ENCODE data around the gene IRF2.

The IRF2 gene

GRCh38 chr4:184474263-184475095, at the start of gene IRF2:
TSS of gene IRF2 (minus strand) at chr4:184474550. CDS start at chr4:184429064, 45,486 bp downstream.
- peak; percentile 81 for DNase-seq

GRCh38 chr4:184515606-184516005, 41.3 kb upstream of the IRF2 start:
- no peak for DNase-seq

- DNase-seq = no peak
These were observed 40.0 kb upstream of the IRF2 start for GRCh38 chr4:184514121-184514988.

- DNase-seq = no peak
These were observed 39.4 kb upstream of the IRF2 start for GRCh38 chr4:184513802-184514120.

- no peak for DNase-seq
These were observed 36.8 kb upstream of the IRF2 start for GRCh38 chr4:184511156-184511555.

- DNase-seq = no peak
These were observed 36.1 kb upstream of the IRF2 start for GRCh38 chr4:184510401-184510800.

GRCh38 chr4:184506527-184507121, 32.3 kb upstream of the IRF2 start:
- no peak for DNase-seq

- DNase-seq = no peak
These were observed 30.0 kb upstream of the IRF2 start for GRCh38 chr4:184504385-184504784.

- DNase-seq = no peak
These were observed 29.5 kb upstream of the IRF2 start for GRCh38 chr4:184503869-184504300.

GRCh38 chr4:184500748-184501589, 26.6 kb upstream of the IRF2 start:
- DNase-seq = no peak

- no peak for DNase-seq
These were observed 25.6 kb upstream of the IRF2 start for GRCh38 chr4:184499996-184500395.

GRCh38 chr4:184498598-184498997, 24.2 kb upstream of the IRF2 start:
- DNase-seq = no peak

- DNase-seq = no peak
These were observed 15.4 kb upstream of the IRF2 start for GRCh38 chr4:184489771-184490170.

GRCh38 chr4:184487503-184487902, 13.2 kb upstream of the IRF2 start:
- no peak for DNase-seq

- no peak for DNase-seq
These were observed 10.9 kb upstream of the IRF2 start for GRCh38 chr4:184485279-184485678.

GRCh38 chr4:184481544-184481943, 7.2 kb upstream of the IRF2 start:
- no peak for DNase-seq

- DNase-seq = no peak
These were observed 5.2 kb upstream of the IRF2 start for GRCh38 chr4:184479516-184479950.

GRCh38 chr4:184477201-184477999, 3.0 kb upstream of the IRF2 start:
- no peak for DNase-seq

GRCh38 chr4:184476695-184477094, 2.3 kb upstream of the IRF2 start:
- no peak for DNase-seq

GRCh38 chr4:184475498-184475897, 1.1 kb upstream of the IRF2 start:
- no peak for DNase-seq

- no peak for DNase-seq
These were observed 729 bp upstream of the IRF2 start for GRCh38 chr4:184475096-184475461.

Measured in NCI-H526 treated with DMSO at 0.1 percent for 48 hours (cell line).